RPMI8226 (cell line): ENCODE measurements around the gene FSD1.
"Not testable (repeated sequence)": the region's sequence is repeated elsewhere in the genome, so short reads cannot be mapped to it uniquely, and the experiment has no call there.

ENCODE experiments used
- DNase-seq: peaks from one replicate; pipeline ENCODE4 v3.0.0-alpha.2; 2015

FSD1 gene

DNA sequence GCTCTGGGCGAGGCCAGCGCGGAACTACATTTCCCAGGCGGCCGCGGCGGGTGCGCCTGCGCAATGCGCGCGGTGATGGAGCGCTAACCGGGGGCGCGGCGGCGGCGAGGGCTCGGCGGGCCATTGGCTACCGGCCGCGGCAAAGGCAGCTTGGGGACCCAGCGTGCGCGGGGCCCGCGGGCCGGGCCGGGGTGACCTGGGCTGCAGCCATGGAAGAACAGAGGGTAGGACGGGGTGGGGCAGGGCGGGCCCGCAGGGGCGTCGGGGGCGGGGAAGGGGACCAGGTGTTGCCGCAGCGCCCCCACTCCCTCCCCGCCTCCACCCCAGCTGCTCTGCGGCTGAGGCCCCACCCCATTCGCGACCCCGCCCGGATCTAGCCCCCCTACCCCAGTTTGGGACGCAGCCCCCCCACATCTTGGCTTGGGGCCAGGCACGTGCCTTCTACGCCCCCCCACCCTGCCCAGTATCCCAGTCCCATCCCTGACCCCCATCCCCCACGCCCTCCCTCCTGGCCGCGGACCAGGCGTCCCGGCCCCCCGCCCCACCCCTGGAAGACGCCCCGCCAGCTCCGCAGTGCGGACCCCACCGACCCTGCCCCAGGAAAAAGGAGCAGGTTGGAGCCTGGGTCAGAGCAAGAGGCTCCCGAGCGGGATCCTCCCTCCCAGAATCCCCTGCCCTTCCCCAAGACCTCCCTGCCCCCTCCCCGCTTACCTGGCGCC is at the start of gene FSD1:
TSS of gene FSD1 (plus strand) at position 61 of the 719 bp plus-strand sequence. CDS start at position 210, 149 bp downstream.
- DNase-seq = peak; percentile 67

DNA sequence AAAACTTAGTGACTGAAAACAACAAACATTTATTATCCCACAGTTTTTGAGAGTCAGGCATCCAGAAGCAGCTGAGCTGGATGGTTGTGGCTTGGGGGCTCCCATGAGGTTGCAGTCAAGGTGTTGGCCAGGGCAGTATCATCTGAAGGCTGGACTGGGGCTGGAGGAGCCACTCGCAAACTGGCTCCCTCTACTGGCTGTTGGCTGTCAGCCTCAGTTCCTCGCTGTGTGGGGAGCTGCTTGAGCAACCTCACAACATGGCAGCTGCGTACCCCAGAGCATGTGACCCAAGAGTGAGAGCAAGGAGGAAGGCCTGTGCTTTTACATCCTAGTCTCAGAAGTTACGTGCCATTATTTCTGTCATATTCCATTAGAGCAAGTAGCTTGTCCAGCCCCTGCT is 47.8 kb upstream of the FSD1 start:
- DNase-seq = no peak

DNA sequence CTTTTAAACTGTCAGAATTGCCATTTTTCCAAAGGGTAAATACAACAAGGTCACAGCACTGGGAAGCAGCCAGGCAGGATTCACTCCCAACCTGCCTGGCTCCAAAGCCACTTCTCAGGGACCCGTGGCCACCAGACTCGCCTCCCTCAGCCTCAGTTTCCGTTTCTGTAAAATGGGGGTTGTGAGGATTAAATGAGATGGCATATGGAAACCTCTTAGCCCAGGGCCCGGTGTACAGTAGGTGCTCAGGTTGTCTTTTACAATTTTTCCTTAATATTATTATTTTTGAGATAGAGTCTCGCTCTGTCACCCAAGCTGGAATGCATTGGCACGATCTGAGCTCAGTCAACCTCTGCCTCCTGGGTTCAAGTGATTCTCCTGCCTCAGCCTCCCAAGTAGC is 47.4 kb upstream of the FSD1 start:
- DNase-seq = no peak

DNA sequence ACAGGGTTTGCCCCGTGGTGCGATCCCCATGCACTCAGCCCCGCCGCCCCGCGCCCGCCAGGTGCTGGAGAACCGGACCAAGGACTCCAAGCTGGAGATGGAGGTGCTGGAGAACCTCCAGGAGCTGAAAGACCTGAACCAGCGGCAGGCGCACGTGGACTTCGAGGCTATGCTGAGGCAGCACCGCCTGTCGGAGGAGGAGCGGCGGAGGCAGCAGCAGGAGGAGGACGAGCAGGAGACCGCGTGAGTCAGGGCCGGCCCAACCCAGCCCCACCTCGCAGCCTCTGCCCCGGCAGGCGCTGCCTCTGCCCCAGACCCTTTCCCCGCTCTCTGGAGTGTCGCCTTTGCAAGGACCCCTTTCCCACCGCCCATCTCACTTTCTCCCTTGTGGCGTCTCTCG is 46.2 kb upstream of the FSD1 start:
- DNase-seq = no peak

DNA sequence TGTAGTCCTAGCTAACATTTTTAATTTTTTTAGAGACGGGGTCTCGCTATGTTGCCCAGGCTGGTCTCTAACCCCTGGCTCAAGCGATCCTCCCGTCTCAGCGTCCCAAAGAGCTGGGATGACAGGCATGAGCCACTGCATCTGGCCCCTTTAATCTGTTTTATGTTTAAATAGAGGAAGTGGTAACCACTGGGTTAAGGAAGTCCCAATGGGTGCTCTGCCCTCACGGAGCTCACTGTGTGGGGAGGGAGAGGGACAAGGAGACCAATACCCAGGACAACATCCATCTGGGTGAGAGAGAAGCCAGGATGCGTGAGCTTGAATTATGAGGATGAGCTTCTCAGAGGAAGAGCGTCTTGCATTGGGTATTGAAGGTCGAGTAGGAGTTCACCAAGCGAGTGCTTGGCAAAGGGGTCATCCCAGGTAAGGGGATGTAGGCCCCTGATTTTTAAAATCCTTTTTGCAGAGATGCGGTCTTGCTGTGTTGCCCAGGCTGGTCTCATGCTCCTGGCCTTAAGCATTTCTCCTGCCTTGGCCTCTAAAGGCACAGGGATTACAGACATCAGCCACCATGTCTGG is 43.7 kb upstream of the FSD1 start:
- DNase-seq = no peak

DNA sequence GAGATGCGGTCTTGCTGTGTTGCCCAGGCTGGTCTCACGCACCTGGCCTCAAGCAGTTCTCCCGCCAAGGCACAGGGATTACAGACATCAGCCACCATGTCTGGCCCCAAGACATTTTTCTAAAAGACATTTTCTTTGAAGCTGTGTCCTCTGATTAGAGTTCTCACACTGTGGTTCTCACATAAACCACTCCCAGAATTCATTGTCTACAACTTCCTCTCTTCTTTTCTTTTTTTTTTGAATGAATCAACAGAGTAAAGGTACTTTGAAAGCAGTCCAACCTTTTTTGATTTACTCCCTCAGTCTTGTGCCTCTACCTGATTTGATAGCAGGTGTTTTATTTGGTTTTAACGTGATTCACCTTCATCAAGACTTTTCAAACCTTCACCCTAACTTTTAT is 39.6 kb upstream of the FSD1 start:
- no peak for DNase-seq

DNA sequence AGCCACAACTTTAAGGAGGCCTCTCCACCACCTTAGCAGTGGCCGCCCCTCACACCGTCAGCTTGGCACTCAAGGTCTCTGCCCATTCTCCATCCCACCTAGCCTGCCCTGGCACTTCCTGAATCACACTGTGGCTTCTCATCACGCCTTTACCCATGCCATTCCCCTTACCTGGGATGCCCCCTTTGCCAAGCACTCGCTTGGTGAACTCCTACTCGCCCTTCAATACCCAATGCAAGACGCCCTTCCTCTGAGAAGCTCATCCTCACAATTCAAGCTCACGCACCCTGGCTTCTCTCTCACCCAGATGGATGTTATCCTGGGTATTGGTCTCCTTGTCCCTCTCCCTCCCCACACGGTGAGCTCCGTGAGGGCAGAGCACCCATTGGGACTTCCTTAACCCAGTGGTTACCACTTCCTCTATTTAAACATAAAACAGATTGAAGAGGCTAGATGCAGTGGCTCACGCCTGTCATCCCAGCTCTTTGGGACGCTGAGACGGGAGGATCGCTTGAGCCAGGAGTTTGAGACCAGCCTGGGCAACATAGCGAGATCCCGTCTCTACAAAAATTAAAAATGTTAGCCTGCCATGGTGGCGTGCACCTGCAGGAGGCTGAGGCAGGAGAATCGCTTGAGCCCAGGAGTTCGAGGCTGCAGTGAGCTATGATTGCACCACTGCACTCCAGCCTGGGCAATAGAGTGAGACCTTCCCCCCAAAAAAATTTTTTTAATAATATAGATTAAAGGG is 38.0 kb upstream of the FSD1 start:
- no peak for DNase-seq

DNA sequence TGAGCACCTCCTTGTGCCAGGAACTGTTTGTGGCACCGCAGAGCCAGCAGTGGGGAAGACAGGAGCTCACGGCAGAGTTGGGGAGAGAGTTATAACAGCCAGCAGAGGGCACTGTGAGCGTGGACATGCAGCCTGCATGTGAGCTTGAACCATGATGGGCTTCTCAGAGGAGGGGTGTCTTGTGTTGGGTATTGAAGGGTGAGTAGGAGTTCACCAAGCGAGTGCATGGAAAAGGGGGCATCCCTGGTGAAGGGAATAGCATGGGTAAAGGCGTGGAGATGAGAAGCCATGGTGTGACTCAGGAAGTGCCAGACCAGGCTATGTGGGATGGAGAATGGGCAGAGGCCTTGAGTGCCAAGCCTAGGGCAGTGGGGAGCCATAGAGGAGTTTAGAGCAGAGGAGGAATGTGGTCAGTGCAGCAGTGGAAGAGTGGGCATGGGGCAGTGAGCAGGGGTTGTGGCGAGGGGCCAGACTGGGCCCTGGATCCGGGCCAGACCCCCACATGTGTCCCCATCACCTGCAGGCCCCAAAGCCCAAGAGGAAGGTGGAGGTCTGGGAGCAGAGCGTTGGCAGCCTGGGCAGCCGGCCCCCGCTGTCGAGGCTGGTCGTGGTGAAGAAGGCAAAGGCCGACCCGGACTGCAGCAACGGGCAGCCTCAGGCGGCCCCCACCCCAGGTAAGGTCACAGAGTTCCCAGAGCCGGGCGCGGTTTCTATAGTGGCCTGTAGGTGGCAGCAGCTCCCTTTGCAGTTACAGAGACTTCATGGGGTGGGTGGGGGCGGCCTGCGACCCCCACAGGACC is 37.1 kb upstream of the FSD1 start:
- DNase-seq = peak; percentile 72

DNA sequence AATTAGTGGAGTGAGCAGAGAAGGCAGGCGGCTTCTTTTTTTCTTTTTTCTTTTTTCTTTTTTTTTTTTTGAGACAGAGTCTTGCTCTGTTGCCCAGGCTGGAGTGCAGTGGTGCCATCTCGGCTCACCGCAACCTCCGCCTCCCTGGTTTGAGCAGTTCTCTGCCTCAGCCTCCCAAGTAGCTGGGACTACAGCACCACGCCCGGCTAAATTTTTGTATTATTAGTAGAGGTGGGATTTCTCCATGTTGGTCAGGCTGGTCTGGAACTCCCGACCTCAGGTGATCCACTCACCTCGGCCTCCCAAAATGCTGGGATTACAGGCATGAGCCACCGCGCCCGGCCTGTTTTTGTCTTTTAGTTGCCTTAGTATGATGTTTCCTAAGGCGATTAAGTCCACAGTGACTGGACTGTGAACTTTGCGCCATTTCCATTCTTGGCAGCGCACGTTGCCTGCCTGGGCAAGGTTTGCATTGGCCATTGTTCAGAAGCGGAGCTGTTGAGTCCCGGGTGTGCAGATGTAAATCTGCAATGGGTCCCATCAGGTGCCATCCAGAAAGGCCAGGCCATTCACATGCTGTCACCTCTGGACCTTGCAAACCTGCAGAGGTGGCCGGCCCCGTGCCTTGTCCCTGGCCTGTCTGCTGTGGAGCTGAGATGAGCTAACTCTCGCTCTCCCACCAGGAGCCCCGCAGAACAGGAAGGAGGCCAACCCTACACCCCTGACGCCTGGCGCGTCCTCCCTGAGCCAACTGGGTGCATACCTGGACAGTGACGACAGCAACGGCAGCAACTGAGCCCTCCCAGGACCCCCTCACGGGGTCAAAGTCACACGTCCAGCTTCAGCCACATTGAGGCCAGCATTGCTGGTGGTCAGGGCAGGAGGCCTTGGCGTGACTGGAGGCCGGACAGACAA is 36.2 kb upstream of the FSD1 start:
- no peak for DNase-seq

DNA sequence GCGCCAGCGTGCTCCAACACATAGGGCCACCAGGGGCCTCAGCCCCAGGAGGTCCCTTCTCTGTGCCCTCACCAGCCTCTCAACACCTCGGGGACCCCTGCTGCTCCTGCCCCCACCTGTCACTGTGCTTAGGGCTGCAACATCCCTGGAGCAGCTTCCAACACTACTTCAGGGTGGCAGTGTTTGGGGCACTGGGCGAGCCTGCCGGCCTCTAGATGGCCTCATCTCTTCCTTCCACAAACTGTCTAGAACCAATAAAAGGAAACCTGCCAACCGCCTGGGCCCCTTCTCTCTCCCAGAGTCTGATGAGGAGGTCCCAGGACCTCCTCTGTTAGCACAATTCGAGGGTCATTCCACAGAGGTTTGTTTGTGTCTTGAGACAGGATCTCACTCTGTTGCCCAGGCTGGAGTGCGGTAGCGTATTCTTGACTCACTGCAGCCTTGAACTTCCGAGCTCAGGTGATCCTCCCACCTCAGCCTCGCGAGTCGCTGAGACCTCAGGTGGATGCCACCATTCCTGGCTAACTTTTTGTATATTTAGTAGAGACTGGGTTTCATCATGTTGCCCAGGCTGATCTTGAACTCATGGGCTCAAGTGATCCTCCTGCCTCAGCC is 35.5 kb upstream of the FSD1 start:
- DNase-seq = no peak

DNA sequence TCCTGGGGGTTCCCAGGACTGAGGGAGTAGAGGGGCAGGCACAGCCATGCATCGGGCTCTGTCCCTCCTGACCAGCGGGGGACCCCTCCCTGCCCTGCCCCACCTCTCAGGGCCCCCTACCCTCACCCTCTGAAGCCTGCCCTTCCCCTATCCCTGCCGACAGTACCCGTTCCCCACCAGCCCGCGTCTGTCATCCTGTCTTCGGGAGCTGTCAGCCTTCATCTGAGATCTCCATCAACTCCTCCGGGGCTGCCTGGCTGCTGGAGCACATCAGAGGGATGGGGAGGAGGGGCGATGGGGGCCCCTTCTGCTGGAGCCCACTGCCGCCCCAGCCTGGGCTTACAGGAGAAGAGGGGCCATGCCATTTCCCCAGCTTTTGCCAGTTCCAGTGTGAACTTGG is 31.5 kb upstream of the FSD1 start:
- no peak for DNase-seq

DNA sequence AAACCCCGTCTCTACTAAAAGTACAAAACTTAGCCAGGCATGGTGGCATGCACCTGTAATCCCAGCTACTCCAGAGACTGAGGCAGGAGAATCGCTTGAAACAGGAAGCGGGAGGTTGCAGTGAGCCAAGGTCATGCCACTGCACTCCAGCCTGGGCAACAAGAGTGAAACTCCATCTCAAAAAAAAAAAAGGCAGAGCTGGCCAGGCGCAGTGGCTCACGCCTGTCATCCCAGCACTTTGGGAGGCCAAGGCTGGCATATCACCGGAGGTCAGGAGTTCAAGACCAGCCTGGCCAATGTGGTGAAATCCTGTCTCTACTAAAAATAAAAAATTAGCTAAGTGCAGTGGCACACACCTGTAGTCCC is 30.1 kb upstream of the FSD1 start:
- DNase-seq = not testable (repeated sequence)

DNA sequence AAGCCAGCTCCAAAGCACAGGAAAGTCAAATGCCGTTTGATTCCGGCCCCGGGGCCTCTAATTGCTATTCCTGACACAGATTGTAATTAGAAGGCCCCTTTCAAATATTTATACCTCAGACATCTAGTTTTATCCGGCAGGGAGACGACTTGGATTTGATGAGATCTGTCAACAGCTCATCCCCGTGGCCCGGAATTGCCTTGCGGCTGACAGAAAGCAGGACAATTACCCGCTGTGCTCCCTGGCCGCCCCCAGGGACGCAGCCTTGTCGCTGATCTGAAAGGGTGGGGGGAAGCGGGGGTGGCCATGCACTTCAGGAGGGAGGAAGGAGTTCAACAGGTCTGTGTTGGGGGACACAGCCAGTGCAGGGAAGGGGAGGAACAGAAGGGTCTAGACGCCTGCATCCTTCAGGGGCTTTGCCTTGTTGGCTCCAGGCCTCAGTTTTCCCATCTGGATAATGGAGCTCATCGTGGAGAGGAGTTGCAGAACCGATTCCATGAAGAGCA is 27.2 kb upstream of the FSD1 start:
- no peak for DNase-seq

DNA sequence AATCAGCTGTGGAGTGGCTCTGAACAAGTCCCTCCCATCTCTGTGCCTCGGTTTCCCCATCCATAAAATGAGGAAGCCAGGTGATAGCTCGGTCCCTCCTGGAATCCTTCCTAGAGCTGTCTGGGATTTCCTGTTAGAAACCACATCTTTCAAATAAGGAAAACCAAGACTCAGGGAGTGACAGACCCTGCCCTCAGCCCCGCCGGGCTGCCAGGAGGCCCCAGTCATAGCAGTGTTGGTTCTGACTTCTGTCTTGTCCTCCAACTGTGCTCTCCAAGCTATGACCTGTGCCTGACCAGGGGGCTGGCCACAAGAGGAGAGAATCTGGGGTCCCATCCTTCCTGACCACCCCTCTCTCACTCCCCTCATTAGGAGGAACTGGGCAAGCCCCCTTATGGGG is 26.4 kb upstream of the FSD1 start:
- DNase-seq = no peak

DNA sequence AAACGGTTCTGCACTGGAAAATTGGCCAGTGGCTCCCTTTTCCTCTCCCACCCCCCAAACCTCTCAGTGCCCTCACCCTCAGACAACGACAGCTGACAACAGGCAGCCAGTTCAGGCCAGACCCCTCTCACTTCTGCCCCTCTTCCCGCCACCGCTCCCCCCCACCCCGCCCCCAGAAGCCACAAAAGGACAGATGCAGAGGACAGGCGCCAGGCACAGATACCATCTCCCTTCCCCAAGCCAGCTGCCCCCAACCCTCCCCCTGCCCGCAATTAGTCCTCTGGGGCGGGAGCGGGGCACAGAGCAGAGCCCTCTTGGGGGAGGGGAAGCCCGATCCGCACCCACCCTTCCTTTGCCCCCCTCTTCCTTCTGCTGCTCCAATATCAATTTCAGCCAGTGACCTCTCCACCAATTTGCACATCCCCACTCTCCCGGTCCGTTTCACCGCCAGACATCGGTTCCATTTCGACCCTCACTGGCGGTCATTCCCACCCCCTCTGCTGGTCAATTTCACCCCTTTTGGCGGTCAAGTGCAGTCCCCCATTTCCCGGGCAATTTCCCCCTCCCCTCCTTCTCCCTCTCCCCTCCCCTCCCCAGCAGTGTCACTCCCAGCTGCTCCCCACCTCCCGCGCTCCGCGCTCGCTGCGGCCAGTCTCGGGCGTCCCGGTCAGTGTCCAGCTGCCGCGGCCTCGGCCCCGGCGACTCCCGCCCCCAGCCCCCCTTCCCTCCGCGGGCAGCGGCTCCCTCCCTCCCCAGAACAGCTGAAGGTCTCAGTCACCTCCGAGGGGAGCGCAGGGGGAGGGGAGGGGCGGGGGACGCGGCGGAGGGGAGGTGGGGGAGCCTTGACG is 25.8 kb upstream of the FSD1 start, which contains the start of gene SHD:
TSS of gene SHD (plus strand) at position 848 of the 848 bp plus-strand sequence. CDS start 798 bp downstream, outside the sequence.
- no peak for DNase-seq

DNA sequence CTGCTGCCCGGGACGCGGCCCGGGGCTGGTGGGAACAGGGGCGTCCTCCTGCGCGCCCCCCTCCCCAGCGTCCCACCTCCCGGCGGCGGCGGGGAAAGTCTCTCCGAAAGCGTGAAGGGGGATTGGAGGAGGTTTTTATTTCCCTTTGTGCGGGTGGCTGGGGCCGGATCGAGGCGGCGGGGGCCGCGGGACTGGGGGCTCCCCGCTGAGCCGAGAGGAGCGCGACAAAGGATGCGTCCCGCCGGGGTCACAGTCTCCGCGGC is 25.2 kb upstream of the FSD1 start:
- DNase-seq = no peak

DNA sequence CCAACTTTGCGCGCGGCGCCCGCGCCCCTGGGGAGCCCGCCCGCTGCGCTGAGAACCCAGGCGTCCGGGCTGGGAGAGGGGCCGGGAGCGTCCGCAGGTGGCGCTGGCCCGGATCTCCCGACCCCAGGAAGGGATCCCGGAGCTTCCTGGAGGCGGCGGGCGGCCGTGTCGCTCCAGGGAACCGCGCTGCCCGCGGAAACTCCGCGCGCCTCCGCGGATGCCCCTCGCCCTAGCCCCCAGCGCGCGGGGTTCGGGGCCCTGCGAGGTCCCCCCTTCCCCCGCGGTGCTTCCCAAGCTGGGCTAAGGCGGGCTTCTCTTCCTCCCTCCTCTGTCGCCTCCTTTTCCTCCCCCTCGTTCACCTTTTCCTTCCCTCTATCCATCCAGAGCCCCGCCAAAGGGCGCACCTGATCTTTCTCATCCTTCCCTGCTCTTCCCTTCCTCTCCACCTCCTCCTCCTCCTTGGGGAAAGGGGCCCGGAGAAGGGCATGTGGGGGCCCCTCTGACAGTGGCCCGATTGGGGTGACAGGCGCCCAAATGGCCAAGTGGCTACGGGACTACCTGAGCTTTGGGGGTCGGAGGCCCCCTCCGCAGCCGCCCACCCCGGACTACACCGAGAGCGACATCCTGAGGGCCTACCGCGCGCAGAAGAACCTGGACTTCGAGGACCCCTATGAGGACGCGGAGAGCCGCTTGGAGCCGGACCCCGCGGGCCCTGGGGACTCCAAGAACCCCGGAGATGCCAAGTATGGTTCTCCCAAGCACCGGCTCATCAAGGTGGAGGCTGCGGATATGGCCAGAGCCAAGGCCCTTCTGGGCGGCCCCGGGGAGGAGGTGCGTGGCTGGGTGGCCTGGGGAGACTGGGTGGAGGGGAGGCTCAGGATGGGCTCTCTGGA is 24.6 kb upstream of the FSD1 start:
- DNase-seq = no peak

DNA sequence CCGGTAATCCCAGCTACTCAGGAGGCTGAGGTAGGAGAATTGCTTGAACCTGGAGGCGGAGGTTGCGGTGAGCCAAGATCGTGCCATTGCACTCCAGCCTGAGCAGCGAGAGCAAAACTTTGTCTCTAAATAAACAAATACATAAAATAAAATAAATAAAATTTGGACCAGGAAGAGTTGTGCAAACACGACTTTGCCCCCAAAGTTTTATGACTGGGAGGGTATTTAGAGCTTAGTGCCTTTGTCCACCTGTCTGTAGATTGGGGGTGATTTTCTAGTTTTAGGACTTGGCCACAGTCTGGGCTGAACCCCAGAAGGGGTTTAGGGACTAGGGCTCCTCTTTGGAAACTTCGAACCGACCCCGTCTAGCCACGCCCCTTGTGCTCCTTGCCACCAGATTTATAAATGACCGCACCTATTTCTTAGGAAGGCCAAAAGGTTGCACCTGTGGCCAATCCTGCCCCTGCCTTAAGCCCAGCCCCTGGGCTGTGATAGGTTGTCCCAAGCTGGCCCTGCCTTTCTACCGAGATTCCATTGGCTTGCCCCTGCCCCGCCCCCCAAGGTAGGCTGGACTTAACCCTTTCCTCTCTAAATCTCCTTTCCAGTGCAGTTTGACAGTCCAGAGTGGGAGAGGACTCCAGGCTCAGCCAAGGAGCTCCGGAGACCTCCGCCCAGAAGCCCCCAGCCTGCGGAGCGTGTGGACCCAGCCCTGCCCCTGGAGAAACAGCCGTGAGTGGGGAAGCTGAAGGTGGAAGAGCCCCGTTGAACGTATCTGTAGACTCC is 20.0 kb upstream of the FSD1 start:
- DNase-seq = peak; percentile 81

DNA sequence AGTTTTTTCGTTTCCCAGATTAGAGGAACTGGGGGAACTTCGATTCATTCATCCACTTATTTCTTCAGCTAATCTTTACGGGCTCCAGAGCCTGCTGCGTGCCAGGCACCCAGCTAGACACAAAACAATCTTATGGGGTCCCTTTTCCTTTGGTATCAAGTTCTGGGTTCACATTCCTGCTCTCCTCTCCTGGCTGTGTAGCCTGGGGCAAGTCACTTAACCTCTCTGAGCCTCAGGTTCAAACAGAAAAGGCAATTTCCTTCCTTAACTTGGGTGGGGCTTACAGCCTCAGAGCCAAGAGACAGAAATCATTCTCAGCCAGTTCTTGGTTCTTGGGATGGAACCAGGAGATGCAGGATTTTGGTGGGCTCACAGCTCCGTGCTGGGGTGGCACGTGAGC is 19.4 kb upstream of the FSD1 start:
- DNase-seq = no peak
